Neural cell (in vitro differentiated cells): ENCODE results near the gene CTNNA2. TPM values are rescaled to one million over a fixed set of nuclear protein-coding genes. Genes with fewer than 3 reads are reported as not detected.

Source experiments
- H2AFZ ChIP-seq: fragments of 200-600, 300-800 bp; sonication (generic), shearing (Covaris generic); 2 replicates; pipeline ENCODE4 v1.6.0; 2014; ENCODE audit warnings: low read depth, mild to moderate bottlenecking, antibody characterized with exemption, low read length, moderate library complexity
- H3F3A ChIP-seq: fragments of 200-600 bp; shearing (Covaris generic); 2 replicates; pipeline ENCODE4 v1.6.1; 2016; ENCODE audit warnings: mild to moderate bottlenecking, moderate library complexity, mixed read lengths, antibody characterized with exemption, low read length; ENCODE audit not compliant: insufficient read depth, poor library complexity, severe bottlenecking
- H3K27ac ChIP-seq: fragments of 200-600, 300-800 bp; sonication (generic), shearing (Covaris generic); 2 replicates; pipeline ENCODE4 v1.5.1; 2014; ENCODE audit warnings: mild to moderate bottlenecking, low read length, moderate library complexity
- H3K27me3 ChIP-seq: fragments of 300-800, 200-600 bp; sonication (generic), shearing (Covaris generic); 2 replicates; pipeline ENCODE4 v1.6.0; 2014; ENCODE audit warnings: mild to moderate bottlenecking, low read depth, low read length, moderate library complexity; ENCODE audit not compliant: insufficient read depth
- H3K36me3 ChIP-seq: fragments of 300-800, 200-600 bp; sonication (generic), shearing (Covaris generic); 2 replicates; pipeline ENCODE4 v1.5.1; 2014; ENCODE audit warnings: mild to moderate bottlenecking, antibody characterized with exemption, low read length, moderate library complexity; ENCODE audit not compliant: insufficient read depth
- H3K4me2 ChIP-seq: fragments of 300-800, 200-600 bp; sonication (generic), shearing (Covaris generic); 2 replicates; pipeline ENCODE4 v1.6.0; 2014; ENCODE audit warnings: mild to moderate bottlenecking, low read length
- H3K4me3 ChIP-seq: fragments of 300-800, 200-600 bp; sonication (generic), shearing (Covaris generic); 2 replicates; pipeline ENCODE4 v1.5.1; 2014; ENCODE audit warnings: mild to moderate bottlenecking, low read length, moderate library complexity
- H3K79me2 ChIP-seq: fragments of 200-600 bp; shearing (Covaris generic); replicated peaks from 2 replicates; pipeline ENCODE4 v1.6.0; 2014; ENCODE audit warnings: mild to moderate bottlenecking, low read length, moderate library complexity; ENCODE audit not compliant: insufficient read depth
- H3K9ac ChIP-seq: fragments of 300-800, 200-600 bp; sonication (generic), shearing (Covaris generic); 2 replicates; pipeline ENCODE4 v1.6.1; 2016; ENCODE audit warnings: mild to moderate bottlenecking, low read length, mixed read lengths
- H3K9me2 ChIP-seq: fragments of 200-600 bp; shearing (Covaris generic); 2 replicates; pipeline ENCODE4 v1.6.1; 2016; ENCODE audit warnings: mild to moderate bottlenecking, low read length, mixed read lengths; ENCODE audit not compliant: insufficient read depth
- H3K9me3 ChIP-seq: fragments of 200-600, 300-800 bp; sonication (generic), shearing (Covaris generic); 2 replicates; pipeline ENCODE4 v1.6.1; 2016; ENCODE audit warnings: mild to moderate bottlenecking, mixed run types, low read length, moderate library complexity, mixed read lengths
- H4K20me1 ChIP-seq: fragments of 200-600 bp; shearing (Covaris generic); 2 replicates; pipeline ENCODE4 v1.6.1; 2016; ENCODE audit warnings: mild to moderate bottlenecking, mixed run types; ENCODE audit not compliant: insufficient read depth
- EP300 ChIP-seq: fragments of 450-650 bp; conservative IDR thresholded peaks from 2 replicates; pipeline ENCODE4 v1.6.1; 2014; ENCODE audit warnings: antibody characterized with exemption, mild to moderate bottlenecking, moderate library complexity; ENCODE audit not compliant: poor library complexity, severe bottlenecking
- EZH2 ChIP-seq: fragments of 200-600, 300-800 bp; shearing (Covaris generic), sonication (generic); IDR thresholded peaks from 2 replicates; pipeline ENCODE4 v1.6.1; 2014; ENCODE audit warnings: antibody characterized with exemption, low read length, borderline replicate concordance, mild to moderate bottlenecking; ENCODE audit not compliant: insufficient read depth, poor library complexity, severe bottlenecking
- MXI1 ChIP-seq: fragments of 450-650 bp; conservative IDR thresholded peaks from 2 replicates; pipeline ENCODE4 v1.6.1; 2014; ENCODE audit warnings: antibody characterized with exemption, mild to moderate bottlenecking; ENCODE audit not compliant: poor library complexity, severe bottlenecking
- POLR2AphosphoS5 ChIP-seq: IDR thresholded peaks from 2 replicates; pipeline ENCODE4 v1.6.1; 2012
- RAD21 ChIP-seq: fragments of 450-650 bp; conservative IDR thresholded peaks from 2 replicates; pipeline ENCODE4 v1.6.1; 2014; ENCODE audit warnings: antibody characterized with exemption, mild to moderate bottlenecking, moderate library complexity
- SMC3 ChIP-seq: fragments of 450-650 bp; conservative IDR thresholded peaks from 2 replicates; pipeline ENCODE4 v1.6.1; 2014; ENCODE audit warnings: antibody characterized with exemption, mild to moderate bottlenecking, moderate library complexity; ENCODE audit not compliant: poor library complexity
- TAF1 ChIP-seq: IDR thresholded peaks from 2 replicates; pipeline ENCODE4 v1.6.1; 2012; ENCODE audit warnings: low read depth
- polyA plus RNA-seq: library from polyadenylated mRNA; depleted of rRNA; stranded (reverse); fragments of >200 nt; gene quantifications from 2 replicates; pipeline ENCODE4 v1.2.3, GENCODE V29; 2014
- TF ChIP-seq, protein P1 (sequence below): fragments of 450-650 bp; IDR thresholded peaks from 2 replicates; pipeline ENCODE4 v1.5.1; 2014; ENCODE audit warnings: antibody characterized with exemption, mild to moderate bottlenecking, moderate library complexity; ENCODE audit not compliant: poor library complexity, severe bottlenecking
- TF ChIP-seq, protein P2 (sequence below): IDR thresholded peaks from 2 replicates; pipeline ENCODE4 v1.6.1; 2012; ENCODE audit warnings: borderline replicate concordance

Gene CTNNA2
- polyA plus RNA-seq, 1 donor from 2014 or later, result 194 TPM

DNA sequence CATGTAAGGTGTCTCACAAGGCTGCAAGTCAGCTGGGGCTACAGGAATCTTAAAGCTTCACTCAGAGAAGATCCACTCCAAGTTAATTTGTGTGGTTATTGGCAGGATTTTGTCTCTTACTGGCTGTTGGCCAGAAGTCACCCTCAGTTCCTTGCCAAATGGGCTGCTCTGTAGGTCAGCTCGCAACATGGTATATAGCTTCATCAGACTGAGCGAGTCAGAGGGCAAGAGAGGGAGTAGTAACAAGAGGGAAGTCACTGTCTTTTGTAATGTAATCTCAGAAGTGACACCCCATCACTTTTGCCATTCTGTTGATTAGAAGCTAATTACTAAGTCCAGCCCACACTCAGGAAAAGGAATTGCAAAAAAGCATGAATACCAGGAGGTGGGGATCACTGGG is 672.2 kb downstream of the CTNNA2 start:
- H3F3A ChIP-seq, result no peaks in the 10 kb centered on the region
- H3K79me2 ChIP-seq, result no peaks in the 10 kb centered on the region
- no peaks in the 10 kb centered on the region for H3K9me2 ChIP-seq
- no peak overlapping the region for H3K9ac ChIP-seq
- no peak overlapping the region for H3K4me3 ChIP-seq
- no peak overlapping the region for H3K27ac ChIP-seq
- H3K4me2 ChIP-seq, result no peak overlapping the region
- H4K20me1 ChIP-seq, result no peaks in the 10 kb centered on the region
- no peaks in the 10 kb centered on the region for H3K27me3 ChIP-seq
- no peaks in the 10 kb centered on the region for H3K9me3 ChIP-seq
- H3K36me3 ChIP-seq, result no peaks in the 10 kb centered on the region
- no peak for TF ChIP-seq POLR2AphosphoS5
- TF ChIP-seq, protein P1, sequence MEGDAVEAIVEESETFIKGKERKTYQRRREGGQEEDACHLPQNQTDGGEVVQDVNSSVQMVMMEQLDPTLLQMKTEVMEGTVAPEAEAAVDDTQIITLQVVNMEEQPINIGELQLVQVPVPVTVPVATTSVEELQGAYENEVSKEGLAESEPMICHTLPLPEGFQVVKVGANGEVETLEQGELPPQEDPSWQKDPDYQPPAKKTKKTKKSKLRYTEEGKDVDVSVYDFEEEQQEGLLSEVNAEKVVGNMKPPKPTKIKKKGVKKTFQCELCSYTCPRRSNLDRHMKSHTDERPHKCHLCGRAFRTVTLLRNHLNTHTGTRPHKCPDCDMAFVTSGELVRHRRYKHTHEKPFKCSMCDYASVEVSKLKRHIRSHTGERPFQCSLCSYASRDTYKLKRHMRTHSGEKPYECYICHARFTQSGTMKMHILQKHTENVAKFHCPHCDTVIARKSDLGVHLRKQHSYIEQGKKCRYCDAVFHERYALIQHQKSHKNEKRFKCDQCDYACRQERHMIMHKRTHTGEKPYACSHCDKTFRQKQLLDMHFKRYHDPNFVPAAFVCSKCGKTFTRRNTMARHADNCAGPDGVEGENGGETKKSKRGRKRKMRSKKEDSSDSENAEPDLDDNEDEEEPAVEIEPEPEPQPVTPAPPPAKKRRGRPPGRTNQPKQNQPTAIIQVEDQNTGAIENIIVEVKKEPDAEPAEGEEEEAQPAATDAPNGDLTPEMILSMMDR, result no peak
- TF ChIP-seq SMC3, result no peak
- no peak for TF ChIP-seq RAD21
- TF ChIP-seq MXI1, result no peak
- no peak for TF ChIP-seq EZH2
- TF ChIP-seq, protein P2, sequence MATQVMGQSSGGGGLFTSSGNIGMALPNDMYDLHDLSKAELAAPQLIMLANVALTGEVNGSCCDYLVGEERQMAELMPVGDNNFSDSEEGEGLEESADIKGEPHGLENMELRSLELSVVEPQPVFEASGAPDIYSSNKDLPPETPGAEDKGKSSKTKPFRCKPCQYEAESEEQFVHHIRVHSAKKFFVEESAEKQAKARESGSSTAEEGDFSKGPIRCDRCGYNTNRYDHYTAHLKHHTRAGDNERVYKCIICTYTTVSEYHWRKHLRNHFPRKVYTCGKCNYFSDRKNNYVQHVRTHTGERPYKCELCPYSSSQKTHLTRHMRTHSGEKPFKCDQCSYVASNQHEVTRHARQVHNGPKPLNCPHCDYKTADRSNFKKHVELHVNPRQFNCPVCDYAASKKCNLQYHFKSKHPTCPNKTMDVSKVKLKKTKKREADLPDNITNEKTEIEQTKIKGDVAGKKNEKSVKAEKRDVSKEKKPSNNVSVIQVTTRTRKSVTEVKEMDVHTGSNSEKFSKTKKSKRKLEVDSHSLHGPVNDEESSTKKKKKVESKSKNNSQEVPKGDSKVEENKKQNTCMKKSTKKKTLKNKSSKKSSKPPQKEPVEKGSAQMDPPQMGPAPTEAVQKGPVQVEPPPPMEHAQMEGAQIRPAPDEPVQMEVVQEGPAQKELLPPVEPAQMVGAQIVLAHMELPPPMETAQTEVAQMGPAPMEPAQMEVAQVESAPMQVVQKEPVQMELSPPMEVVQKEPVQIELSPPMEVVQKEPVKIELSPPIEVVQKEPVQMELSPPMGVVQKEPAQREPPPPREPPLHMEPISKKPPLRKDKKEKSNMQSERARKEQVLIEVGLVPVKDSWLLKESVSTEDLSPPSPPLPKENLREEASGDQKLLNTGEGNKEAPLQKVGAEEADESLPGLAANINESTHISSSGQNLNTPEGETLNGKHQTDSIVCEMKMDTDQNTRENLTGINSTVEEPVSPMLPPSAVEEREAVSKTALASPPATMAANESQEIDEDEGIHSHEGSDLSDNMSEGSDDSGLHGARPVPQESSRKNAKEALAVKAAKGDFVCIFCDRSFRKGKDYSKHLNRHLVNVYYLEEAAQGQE, result no peak
- no peak overlapping the region for H2AFZ ChIP-seq

DNA sequence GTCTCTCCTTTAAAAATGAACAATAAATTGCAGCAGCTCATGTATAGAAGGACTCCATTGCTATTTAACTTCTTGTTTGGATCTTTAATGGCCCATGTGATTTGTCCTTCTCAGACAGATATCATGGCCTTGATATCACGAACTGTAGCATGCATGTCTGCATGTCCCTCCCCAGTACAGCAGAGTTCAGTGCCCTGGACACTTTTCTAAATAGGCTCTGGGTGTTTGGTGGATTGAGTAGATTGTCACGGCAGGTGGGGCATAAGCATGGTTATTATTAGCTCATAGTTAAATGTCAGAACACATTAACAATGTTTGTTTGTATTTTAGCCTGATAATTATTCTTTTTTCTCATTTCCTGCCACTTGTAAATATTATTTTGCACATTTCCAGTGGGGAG is 673.4 kb downstream of the CTNNA2 start:
- no peaks in the 10 kb centered on the region for H3K9me3 ChIP-seq
- H3K9me2 ChIP-seq, result no peaks in the 10 kb centered on the region
- no peaks in the 10 kb centered on the region for H3K27me3 ChIP-seq
- H3F3A ChIP-seq, result no peaks in the 10 kb centered on the region
- H2AFZ ChIP-seq, result no peak overlapping the region
- H3K4me3 ChIP-seq, result no peak overlapping the region
- H3K9ac ChIP-seq, result no peak overlapping the region
- H3K79me2 ChIP-seq, result no peaks in the 10 kb centered on the region
- H3K27ac ChIP-seq, result no peak overlapping the region
- H3K4me2 ChIP-seq, result no peak overlapping the region
- no peak for TF ChIP-seq MXI1
- TF ChIP-seq EP300, result no peak
- TF ChIP-seq TAF1, result no peak
- no peaks in the 10 kb centered on the region for H4K20me1 ChIP-seq
- H3K36me3 ChIP-seq, result no peaks in the 10 kb centered on the region

DNA sequence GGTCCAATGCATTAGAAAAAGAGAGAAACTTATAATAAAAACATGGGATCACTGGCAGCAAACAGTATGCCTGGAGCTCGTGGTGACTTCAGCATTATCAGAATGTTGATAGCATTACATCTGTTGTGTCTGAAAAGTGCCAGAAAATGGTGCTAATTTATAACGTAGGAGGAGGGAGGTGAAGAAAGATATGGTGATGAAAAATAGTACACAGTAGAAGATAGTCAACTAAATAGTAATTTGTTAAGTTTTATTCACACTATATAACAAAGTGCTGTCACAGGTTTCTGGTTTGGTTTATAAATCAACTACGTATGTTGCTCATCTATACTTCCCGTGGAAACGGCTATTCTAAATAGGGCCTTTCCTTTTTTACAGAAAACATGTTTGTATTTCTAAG is 674.3 kb downstream of the CTNNA2 start:
- TF ChIP-seq SMC3 (no peak), POLR2AphosphoS5 (no peak), TAF1 (no peak), EZH2 (no peak), EP300 (no peak), MXI1 (no peak), RAD21 (no peak)
- TF ChIP-seq, protein P2, result no peak
- TF ChIP-seq, protein P1, result no peak
- Histone ChIP-seq H3K36me3 (no peaks in the 10 kb centered on the region), H4K20me1 (no peaks in the 10 kb centered on the region), H3F3A (no peaks in the 10 kb centered on the region), H3K27ac (no peak overlapping the region), H3K27me3 (no peaks in the 10 kb centered on the region), H2AFZ (no peak overlapping the region), H3K9me2 (no peaks in the 10 kb centered on the region), H3K9me3 (no peaks in the 10 kb centered on the region), H3K9ac (no peak overlapping the region), H3K4me3 (no peak overlapping the region), H3K4me2 (no peak overlapping the region), H3K79me2 (no peaks in the 10 kb centered on the region)
